HK-2 (cell line): ENCODE measurements around the gene TAF4B.
"Not testable (repeated sequence)": the region's sequence is repeated elsewhere in the genome, so short reads cannot be mapped to it uniquely, and the experiment has no call there.

Source experiments
- DNase-seq: peaks from one replicate; pipeline ENCODE4 v3.0.0-alpha.2; 2018; ENCODE audit not compliant: unreplicated experiment

The TAF4B gene

GRCh38 chr18:26226229-26227050, at the start of gene TAF4B:
Gene TAF4B, plus strand, starts transcription at chr18:26226445. Its CDS starts 489 bp downstream, at chr18:26226934.
- peak; percentile 86 for DNase-seq

- no peak for DNase-seq
These were observed 44.9 kb upstream of the TAF4B start for GRCh38 chr18:26181343-26181826.

- no peak for DNase-seq
These were observed 42.7 kb upstream of the TAF4B start for GRCh38 chr18:26183395-26184112.

GRCh38 chr18:26185267-26185666, 41.0 kb upstream of the TAF4B start:
- no peak for DNase-seq

GRCh38 chr18:26190506-26190905, 35.7 kb upstream of the TAF4B start:
- no peak for DNase-seq

GRCh38 chr18:26192233-26192632, 34.0 kb upstream of the TAF4B start:
- no peak for DNase-seq

- no peak for DNase-seq
These were observed 29.6 kb upstream of the TAF4B start for GRCh38 chr18:26196605-26197004.

- DNase-seq = not testable (repeated sequence)
These were observed 24.2 kb upstream of the TAF4B start for GRCh38 chr18:26202001-26202400.

- DNase-seq = no peak
These were observed 20.9 kb upstream of the TAF4B start for GRCh38 chr18:26205318-26205717.

GRCh38 chr18:26206488-26206887, 19.8 kb upstream of the TAF4B start:
- DNase-seq = no peak

- DNase-seq = no peak
These were observed 18.3 kb upstream of the TAF4B start for GRCh38 chr18:26207937-26208336.

GRCh38 chr18:26208977-26209376, 17.3 kb upstream of the TAF4B start:
- DNase-seq = no peak

GRCh38 chr18:26210147-26210546, 16.1 kb upstream of the TAF4B start:
- no peak for DNase-seq

GRCh38 chr18:26215247-26215970, 10.8 kb upstream of the TAF4B start:
- no peak for DNase-seq

- no peak for DNase-seq
These were observed 1.1 kb upstream of the TAF4B start for GRCh38 chr18:26225022-26225693.

GRCh38 chr18:26225915-26226228, 373 bp upstream of the TAF4B start:
- DNase-seq = no peak

- no peak for DNase-seq
These were observed 916 bp downstream of the TAF4B start for GRCh38 chr18:26227051-26227670.

GRCh38 chr18:26228562-26229260, 2.5 kb downstream of the TAF4B start:
- no peak for DNase-seq

GRCh38 chr18:26230497-26230896, 4.3 kb downstream of the TAF4B start:
- DNase-seq = no peak

GRCh38 chr18:26233208-26233607, 7.0 kb downstream of the TAF4B start:
- no peak for DNase-seq

GRCh38 chr18:26237363-26237762, 11.1 kb downstream of the TAF4B start:
- not testable (repeated sequence) for DNase-seq
